ENCODE results near the gene ZNF879. TPM values are rescaled to one million over a fixed set of nuclear protein-coding genes. Genes with fewer than 3 reads are reported as not detected.
A peak's percentile ranks its signal among the peaks of the same experiment; 100 is the strongest.

Gene ZNF879
- total RNA-seq, 1 experiment from 2014 or later: 2.0 TPM

GRCh38 chr5:178993955-178994579, 29.5 kb upstream of the ZNF879 start:
- Histone ChIP-seq H3K4me3 (ENCODE audit: insufficient read depth, low read depth, low read length) (peak overlapping the region; percentile 20; the same call in 1 of the 2 replicates), H3K36me3 (replicated peaks; ENCODE audit: control insufficient read depth, insufficient read depth, low read length) (no peaks in the 10 kb centered on the region), H3K27me3 (ENCODE audit: control insufficient read depth, insufficient read depth, low read length) (peaks cover 37% of the 10 kb centered on the region)
- DNase-seq: peak; percentile 65

GRCh38 chr5:178994580-178995340, 28.8 kb upstream of the ZNF879 start, which contains the start of gene GRM6:
Gene GRM6, minus strand, starts transcription at chr5:178995320. Its CDS starts 376 bp downstream, at chr5:178994944.
- Histone ChIP-seq H3K27me3 (ENCODE audit: control insufficient read depth, insufficient read depth, low read length) (peaks cover 37% of the 10 kb centered on the region), H3K4me3 (ENCODE audit: insufficient read depth, low read depth, low read length) (peak within 1 kb of the TSS; percentile 21; the same call in 1 of the 2 replicates), H3K36me3 (replicated peaks; ENCODE audit: control insufficient read depth, insufficient read depth, low read length) (no peaks in the 10 kb centered on the region)
- DNase-seq: peak; percentile 79

- Histone ChIP-seq H3K36me3 (replicated peaks; ENCODE audit: control insufficient read depth, insufficient read depth, low read length) (no peaks in the 10 kb centered on the region), H3K27me3 (ENCODE audit: control insufficient read depth, insufficient read depth, low read length) (peaks cover 37% of the 10 kb centered on the region), H3K4me3 (ENCODE audit: insufficient read depth, low read depth, low read length) (no peak overlapping the region; the same call in 1 of the 2 replicates)
- DNase-seq: no peak
Observed at GRCh38 chr5:178995341-178995690, 28.3 kb upstream of the ZNF879 start.

GRCh38 chr5:178996156-178996555, 27.4 kb upstream of the ZNF879 start:
- H3K4me3 ChIP-seq (ENCODE audit: insufficient read depth, low read depth, low read length): no peak overlapping the region
- H3K27me3 ChIP-seq (ENCODE audit: control insufficient read depth, insufficient read depth, low read length): peaks cover 37% of the 10 kb centered on the region
- H3K36me3 ChIP-seq (replicated peaks; ENCODE audit: control insufficient read depth, insufficient read depth, low read length): no peaks in the 10 kb centered on the region
- peak; percentile 46 for DNase-seq

GRCh38 chr5:178997191-178997590, 26.4 kb upstream of the ZNF879 start:
- H3K36me3 ChIP-seq (replicated peaks; ENCODE audit: control insufficient read depth, insufficient read depth, low read length): no peaks in the 10 kb centered on the region
- no peak overlapping the region for H3K4me3 ChIP-seq (ENCODE audit: insufficient read depth, low read depth, low read length)
- H3K27me3 ChIP-seq (ENCODE audit: control insufficient read depth, insufficient read depth, low read length): peaks cover 37% of the 10 kb centered on the region
- no peak for DNase-seq

GRCh38 chr5:178998441-178998840, 25.2 kb upstream of the ZNF879 start:
- Histone ChIP-seq H3K36me3 (replicated peaks; ENCODE audit: control insufficient read depth, insufficient read depth, low read length) (no peaks in the 10 kb centered on the region), H3K4me3 (ENCODE audit: insufficient read depth, low read depth, low read length) (no peak overlapping the region), H3K27me3 (ENCODE audit: control insufficient read depth, insufficient read depth, low read length) (peaks cover 29% of the 10 kb centered on the region)
- no peak for DNase-seq

- Histone ChIP-seq H3K36me3 (replicated peaks; ENCODE audit: control insufficient read depth, insufficient read depth, low read length) (no peaks in the 10 kb centered on the region), H3K4me3 (ENCODE audit: insufficient read depth, low read depth, low read length) (no peak overlapping the region), H3K27me3 (ENCODE audit: control insufficient read depth, insufficient read depth, low read length) (no peaks in the 10 kb centered on the region)
- no peak for DNase-seq
Observed at GRCh38 chr5:179006564-179006963, 17.0 kb upstream of the ZNF879 start.

GRCh38 chr5:179008667-179009066, 14.9 kb upstream of the ZNF879 start:
- Histone ChIP-seq H3K4me3 (ENCODE audit: insufficient read depth, low read depth, low read length) (no peak overlapping the region), H3K36me3 (replicated peaks; ENCODE audit: control insufficient read depth, insufficient read depth, low read length) (no peaks in the 10 kb centered on the region), H3K27me3 (ENCODE audit: control insufficient read depth, insufficient read depth, low read length) (no peaks in the 10 kb centered on the region)
- DNase-seq: no peak

GRCh38 chr5:179033004-179033580, 9.5 kb downstream of the ZNF879 start:
- no peak for DNase-seq
- no peaks in the 10 kb centered on the region for H3K27me3 ChIP-seq (ENCODE audit: control insufficient read depth, insufficient read depth, low read length)
- peaks cover 6% of the 10 kb centered on the region for H3K36me3 ChIP-seq (replicated peaks; ENCODE audit: control insufficient read depth, insufficient read depth, low read length)
- no peak overlapping the region for H3K4me3 ChIP-seq (ENCODE audit: insufficient read depth, low read depth, low read length)

GRCh38 chr5:179044765-179045164, 21.2 kb downstream of the ZNF879 start:
- H3K4me3 ChIP-seq (ENCODE audit: insufficient read depth, low read depth, low read length): no peak overlapping the region
- no peak for DNase-seq
- no peaks in the 10 kb centered on the region for H3K36me3 ChIP-seq (replicated peaks; ENCODE audit: control insufficient read depth, insufficient read depth, low read length)
- no peaks in the 10 kb centered on the region for H3K27me3 ChIP-seq (ENCODE audit: control insufficient read depth, insufficient read depth, low read length)

GRCh38 chr5:179051784-179052183, 28.2 kb downstream of the ZNF879 start:
- H3K4me3 ChIP-seq (ENCODE audit: insufficient read depth, low read depth, low read length): no peak overlapping the region
- no peaks in the 10 kb centered on the region for H3K27me3 ChIP-seq (ENCODE audit: control insufficient read depth, insufficient read depth, low read length)
- no peak for DNase-seq
- H3K36me3 ChIP-seq (replicated peaks; ENCODE audit: control insufficient read depth, insufficient read depth, low read length): no peaks in the 10 kb centered on the region

GRCh38 chr5:179054036-179054785, 30.6 kb downstream of the ZNF879 start:
- H3K36me3 ChIP-seq (replicated peaks; ENCODE audit: control insufficient read depth, insufficient read depth, low read length): no peaks in the 10 kb centered on the region
- no peaks in the 10 kb centered on the region for H3K27me3 ChIP-seq (ENCODE audit: control insufficient read depth, insufficient read depth, low read length)
- DNase-seq: no peak
- H3K4me3 ChIP-seq (ENCODE audit: insufficient read depth, low read depth, low read length): no peak overlapping the region

- Histone ChIP-seq H3K4me3 (ENCODE audit: insufficient read depth, low read depth, low read length) (no peak overlapping the region), H3K27me3 (ENCODE audit: control insufficient read depth, insufficient read depth, low read length) (no peaks in the 10 kb centered on the region), H3K36me3 (replicated peaks; ENCODE audit: control insufficient read depth, insufficient read depth, low read length) (no peaks in the 10 kb centered on the region)
- DNase-seq: no peak
Observed at GRCh38 chr5:179054876-179055275, 31.3 kb downstream of the ZNF879 start.

GRCh38 chr5:179055436-179055835, 31.8 kb downstream of the ZNF879 start:
- H3K27me3 ChIP-seq (ENCODE audit: control insufficient read depth, insufficient read depth, low read length): no peaks in the 10 kb centered on the region
- no peak overlapping the region for H3K4me3 ChIP-seq (ENCODE audit: insufficient read depth, low read depth, low read length)
- DNase-seq: no peak
- no peaks in the 10 kb centered on the region for H3K36me3 ChIP-seq (replicated peaks; ENCODE audit: control insufficient read depth, insufficient read depth, low read length)

All from H7 (cell line).